Stimulated activated CD4-positive, alpha-beta T cell treated with anti-CD3 and anti-CD28 coated beads, TNF-alpha, amount 100 ng/mL, for 4 hours (primary cell): ENCODE results near the gene PAFAH1B2.
A peak's percentile ranks its signal among the peaks of the same experiment; 100 is the strongest.
"Not testable (repeated sequence)": the region's sequence is repeated elsewhere in the genome, so short reads cannot be mapped to it uniquely, and the experiment has no call there.

Experiments used
- DNase-seq, 3 experiments: peaks; one replicate each; pipeline ENCODE4 v3.0.0-alpha.2; 2020; ENCODE audit warnings: low read depth in 3 of 3

PAFAH1B2 gene, protein sequence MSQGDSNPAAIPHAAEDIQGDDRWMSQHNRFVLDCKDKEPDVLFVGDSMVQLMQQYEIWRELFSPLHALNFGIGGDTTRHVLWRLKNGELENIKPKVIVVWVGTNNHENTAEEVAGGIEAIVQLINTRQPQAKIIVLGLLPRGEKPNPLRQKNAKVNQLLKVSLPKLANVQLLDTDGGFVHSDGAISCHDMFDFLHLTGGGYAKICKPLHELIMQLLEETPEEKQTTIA

DNA sequence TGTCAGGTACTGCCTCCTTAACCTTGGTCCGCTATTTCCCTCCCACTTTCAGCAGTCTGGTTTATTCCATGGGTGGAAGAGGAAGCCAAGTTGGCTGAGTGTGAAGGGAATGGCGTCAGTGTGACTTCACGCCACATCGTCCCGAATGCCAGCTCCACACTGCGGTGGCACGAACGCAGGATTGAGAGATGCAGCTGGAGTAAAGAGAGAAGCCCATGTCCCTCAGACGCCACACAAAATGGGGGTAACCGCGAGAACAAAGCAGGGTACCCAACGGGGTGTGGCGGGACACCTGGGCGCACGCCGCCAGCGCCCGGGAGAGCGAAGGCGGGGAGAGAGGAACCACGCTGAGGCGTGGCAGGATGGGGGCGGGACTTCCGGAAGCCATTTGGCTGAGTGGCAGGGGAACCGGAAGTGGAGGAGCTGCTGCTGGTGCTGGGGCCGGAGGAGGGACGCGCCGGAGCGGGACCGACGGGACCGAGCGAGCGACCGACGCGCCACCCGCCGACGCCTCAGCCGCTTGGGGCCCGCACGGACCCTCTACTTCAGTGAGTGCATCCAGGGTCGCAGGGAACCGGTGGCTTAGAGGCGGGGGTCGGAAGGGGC is at the start of gene PAFAH1B2:
Gene PAFAH1B2, plus strand, starts transcription at position 417 of the 606 bp plus-strand sequence. CDS start 8,161 bp downstream, outside the sequence.
- DNase-seq = peak; percentile 89 to 94 (median 90)

DNA sequence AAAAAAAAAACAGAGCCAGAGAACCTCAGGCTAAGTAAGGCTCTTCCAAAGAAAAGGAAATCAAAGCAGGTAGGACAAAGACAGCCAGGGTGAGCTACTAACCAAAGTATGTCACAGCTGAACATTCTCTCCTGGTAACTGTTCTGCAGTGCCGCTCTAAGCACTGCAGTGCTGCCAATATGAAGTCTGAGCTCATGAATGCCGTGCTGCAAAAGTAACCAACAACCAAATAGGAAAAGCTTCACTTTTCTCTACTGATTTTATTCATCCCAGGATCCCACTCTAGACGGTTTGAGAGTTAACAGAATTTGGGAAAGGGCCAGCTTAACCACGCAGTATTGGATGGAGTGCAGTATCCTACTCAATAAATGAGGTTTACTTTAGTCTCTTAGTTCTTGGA is 49.3 kb upstream of the PAFAH1B2 start:
- no peak for DNase-seq

DNA sequence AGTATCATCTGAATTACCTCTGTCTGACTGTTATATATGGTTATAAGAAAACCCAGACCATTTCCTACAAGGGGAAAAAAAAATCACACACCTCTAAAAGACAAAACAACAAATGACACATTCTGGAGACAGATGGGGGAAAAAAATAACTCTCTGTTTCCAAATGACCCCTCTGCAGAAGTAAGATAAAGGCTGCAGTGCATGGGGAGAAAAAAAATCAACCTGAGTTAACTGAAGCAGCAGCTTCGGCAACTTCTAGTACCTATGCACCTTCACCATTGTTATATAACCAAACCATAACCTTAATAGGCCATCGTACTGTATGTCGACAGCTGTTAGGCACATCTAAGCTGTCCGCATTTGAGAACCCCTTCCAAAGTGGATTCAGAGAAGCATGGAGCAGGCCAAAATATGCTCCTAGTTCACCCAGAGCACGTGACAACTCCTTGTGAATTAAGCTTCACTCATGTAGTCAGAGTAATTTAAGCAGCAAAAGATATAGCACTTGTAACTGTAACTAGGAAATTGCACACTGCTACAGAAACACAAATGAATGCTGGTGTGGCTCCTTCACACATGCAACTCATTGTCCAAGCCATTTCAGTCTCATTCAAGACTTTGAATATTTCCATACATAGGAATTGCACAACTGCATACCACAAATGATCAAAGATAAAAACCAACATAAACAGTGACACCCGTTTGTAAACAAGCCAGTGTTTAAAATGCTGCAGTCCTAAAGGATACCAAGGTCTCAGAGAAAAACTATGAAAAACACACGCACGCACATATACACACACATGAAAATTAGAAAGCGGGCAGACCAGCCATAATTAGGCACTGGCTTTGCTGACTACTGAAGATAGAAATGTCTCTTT is 48.6 kb upstream of the PAFAH1B2 start:
- no peak for DNase-seq

DNA sequence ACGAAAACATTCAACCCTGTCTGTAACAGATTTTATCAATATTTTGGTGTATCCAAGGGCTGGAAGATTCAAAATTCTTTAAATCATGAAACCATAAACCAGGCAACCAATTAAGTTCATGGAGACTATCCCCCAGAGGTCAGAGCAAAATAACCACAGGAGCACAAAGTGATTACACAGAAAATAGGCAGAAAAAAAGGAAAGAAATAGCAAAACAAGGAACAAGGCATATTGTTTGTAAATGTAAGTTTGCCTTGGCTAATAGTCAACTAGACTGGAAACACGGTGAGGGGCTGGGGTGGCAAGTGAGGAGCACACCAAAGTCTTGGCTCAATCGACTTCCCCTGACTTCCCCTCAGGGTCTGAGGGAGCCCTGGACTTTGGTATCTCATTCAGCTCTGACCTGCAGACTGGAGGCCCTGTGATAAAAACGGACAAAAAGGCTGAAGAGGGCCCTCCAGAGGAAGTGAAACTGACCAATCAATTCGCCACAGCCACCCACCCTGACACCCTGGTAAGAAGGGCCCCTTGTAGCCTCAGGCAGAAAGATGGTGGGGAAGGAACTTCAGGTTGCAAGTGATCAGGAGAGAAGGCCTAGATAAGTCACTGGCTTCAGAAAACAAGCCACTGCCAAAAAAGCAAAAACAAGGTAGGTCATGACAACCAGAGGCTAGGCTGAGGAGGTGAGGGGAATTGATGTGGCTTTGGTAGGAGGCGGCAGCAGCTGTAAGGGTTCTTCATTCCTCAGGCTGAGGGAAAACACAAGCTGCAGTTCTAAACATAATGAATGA is 47.7 kb upstream of the PAFAH1B2 start:
- no peak for DNase-seq

DNA sequence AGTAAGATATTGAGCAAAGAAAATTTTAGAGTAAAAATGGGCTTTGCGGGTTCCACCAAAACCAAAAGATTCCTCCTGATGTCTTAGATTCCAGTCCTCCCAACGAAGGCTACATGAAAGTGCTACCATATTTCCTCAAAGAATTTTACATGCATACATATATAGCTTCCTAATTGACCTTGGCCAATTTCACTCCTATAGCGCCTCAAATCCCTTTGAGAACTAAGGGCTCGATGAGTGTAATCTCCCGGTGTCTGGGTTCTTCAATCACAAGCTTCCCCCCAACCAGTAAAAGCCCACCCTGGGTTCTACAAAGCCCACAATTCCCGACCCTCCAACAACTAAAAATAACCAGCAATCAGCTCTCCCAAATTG is 47.1 kb upstream of the PAFAH1B2 start:
- DNase-seq = no peak

DNA sequence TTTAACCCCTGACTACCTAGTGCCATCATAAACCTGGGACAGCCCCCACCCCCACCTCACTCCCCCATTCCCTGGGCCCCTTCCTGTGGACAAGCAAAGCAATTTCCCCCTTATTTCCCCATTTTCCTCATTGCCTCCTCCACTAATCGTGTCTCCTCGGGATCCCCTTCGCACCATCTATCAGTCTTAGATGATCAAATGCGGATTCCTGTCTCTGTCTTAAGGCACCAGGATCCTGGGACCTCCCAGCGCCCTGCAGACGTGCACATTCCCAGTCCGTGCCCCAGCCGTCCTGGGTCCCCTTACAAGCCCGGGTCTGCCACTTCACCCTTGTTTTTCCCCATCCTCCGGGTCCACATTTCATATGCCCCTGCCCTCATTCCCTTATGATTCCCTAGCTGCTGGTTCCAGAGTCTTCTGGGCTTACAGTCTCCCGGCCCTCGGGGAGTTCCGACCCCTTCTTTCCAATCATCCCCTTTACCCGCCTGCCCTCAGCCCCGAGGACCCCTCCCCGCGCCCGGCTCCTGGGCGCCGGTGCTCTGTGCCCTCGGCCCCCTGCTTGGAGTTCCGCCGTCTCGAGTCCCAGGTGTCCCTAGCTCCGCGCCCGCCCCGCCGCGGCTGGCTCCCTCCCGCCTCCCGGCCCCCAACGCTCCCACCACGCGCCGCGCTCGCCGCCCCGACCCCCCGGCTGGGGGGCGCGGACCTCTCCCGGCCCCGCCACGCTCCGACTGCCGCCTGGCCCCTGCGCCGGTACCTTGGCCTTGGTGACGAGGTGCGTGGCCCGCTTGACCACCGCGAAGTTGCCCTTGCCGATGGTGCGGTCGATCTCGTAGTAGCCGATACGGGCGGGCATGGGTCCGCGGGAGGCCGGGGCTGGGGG is 46.5 kb upstream of the PAFAH1B2 start:
- peak in 1 of 3 experiments; percentile 23 for DNase-seq

GRCh38 chr11:117098269-117099232 is 45.5 kb upstream of the PAFAH1B2 start, which contains the start of gene SIK3:
Gene SIK3 (minus strand): TSS chr11:117098428. CDS start chr11:117098415, 13 bp downstream.
- DNase-seq = peak; percentile 88 to 90 (median 88)

- no peak for DNase-seq
These were observed 44.4 kb upstream of the PAFAH1B2 start for GRCh38 chr11:117099696-117100095.

GRCh38 chr11:117100556-117100955 is 43.5 kb upstream of the PAFAH1B2 start:
- no peak for DNase-seq

- DNase-seq = no peak
These were observed 36.1 kb upstream of the PAFAH1B2 start for GRCh38 chr11:117107701-117108590.

- DNase-seq = no peak
These were observed 33.7 kb upstream of the PAFAH1B2 start for GRCh38 chr11:117110294-117110950.

DNA sequence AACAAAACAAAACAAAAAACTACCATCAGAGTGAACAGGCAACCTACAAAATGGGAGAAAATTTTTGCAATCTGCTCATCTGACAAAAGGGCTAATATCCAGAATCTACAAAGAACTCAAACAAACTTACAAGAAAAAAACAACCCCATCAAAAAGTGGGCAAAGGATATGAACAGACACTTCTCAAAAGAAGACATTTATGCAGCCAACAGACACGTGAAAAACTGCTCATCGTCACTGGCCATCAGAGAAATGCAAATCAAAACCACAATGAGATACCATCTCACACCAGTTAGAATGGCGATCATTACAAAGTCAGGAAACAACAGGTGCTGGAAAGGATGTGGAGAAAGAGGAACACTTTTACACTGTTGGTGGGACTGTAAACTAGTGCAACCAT is 31.6 kb upstream of the PAFAH1B2 start:
- not testable (repeated sequence) for DNase-seq

DNA sequence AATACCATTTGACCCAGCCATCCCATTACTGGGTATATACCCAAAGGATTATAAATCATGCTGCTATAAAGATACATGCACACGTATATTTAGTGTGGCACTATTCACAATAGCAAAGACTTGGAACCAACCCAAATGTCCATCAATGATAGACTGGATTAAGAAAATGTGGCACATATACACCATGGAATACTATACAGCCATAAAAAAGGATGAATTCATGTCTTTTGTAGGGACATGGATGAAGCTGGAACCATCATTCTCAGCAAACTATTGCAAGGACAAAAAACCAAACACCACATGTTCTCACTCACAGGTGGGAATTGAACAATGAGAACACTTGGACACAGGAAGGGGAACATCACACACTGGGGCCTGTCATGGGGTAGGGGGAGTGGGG is 31.1 kb upstream of the PAFAH1B2 start:
- not testable (repeated sequence) for DNase-seq

DNA sequence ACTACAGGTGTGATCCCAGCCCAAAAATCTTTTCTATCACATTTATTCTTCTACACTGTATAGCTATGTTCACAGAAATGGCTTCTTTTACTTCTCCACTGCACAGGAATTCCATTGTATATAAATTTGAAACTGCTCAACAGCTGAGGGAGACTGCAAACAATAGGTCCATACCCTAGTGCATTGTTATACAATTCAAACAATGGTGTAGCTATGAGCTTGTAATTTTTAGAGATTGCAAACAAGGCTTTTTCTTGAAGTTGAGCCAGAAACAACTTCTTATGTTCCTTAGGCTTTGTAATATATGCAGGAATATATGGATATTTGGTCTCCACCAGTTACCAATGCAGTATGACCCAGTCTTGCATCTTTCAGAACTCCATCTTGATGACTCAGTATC is 26.4 kb upstream of the PAFAH1B2 start:
- DNase-seq = no peak

DNA sequence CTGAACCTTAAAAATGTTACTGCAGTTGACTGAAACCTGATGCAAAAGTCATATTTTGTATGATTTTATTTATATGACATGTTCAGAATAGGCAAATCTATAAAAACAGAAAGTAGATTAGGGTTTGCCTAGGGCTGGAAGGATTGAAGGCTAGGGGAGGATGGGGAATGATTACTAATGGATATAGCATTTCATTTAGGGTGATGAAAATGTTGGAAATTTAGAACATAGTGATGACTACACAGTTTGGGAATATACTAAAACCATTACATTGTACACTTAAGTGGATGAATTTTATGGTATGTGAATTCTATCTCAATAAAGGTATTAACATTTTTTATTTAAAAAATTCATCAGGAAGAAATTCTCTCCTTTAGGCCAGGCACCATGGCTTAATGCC is 22.9 kb upstream of the PAFAH1B2 start:
- no peak for DNase-seq

- DNase-seq = no peak
These were observed 21.5 kb upstream of the PAFAH1B2 start for GRCh38 chr11:117122556-117122955.

GRCh38 chr11:117126223-117126965 is 17.7 kb upstream of the PAFAH1B2 start:
- DNase-seq = no peak
